Measurements from ENCODE around the gene UACA. TPM values are rescaled to one million over a fixed set of nuclear protein-coding genes. Genes with fewer than 3 reads are reported as not detected.
A peak's percentile ranks its signal among the peaks of the same experiment; 100 is the strongest.

UACA gene
- polyA plus RNA-seq, 4 donors = 85.9 to 117 (median 101) TPM

DNA sequence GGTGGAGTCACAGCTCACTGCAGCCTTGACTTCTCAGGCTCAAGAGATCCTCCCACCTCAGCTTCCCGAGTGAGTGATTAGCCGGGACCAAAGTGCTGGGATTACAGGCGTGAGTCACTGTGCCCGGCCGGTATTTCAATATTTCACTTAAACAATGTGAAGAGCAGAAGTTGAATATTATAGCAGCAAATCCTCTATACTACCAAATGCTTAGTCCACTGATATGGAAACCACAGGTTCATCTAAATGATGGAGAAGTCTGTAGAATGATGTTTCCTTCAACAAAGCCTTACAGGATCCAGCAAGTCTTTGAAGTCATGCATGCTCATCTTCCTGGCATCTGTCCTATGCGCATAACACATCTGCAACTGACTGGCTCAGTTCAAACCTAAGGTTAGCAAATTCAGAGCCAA lies 20.3 kb upstream of the UACA start:
- DNase-seq (ENCODE audit: low read depth in 4 of 4, low spot score in 3 of 4) = no peak

DNA sequence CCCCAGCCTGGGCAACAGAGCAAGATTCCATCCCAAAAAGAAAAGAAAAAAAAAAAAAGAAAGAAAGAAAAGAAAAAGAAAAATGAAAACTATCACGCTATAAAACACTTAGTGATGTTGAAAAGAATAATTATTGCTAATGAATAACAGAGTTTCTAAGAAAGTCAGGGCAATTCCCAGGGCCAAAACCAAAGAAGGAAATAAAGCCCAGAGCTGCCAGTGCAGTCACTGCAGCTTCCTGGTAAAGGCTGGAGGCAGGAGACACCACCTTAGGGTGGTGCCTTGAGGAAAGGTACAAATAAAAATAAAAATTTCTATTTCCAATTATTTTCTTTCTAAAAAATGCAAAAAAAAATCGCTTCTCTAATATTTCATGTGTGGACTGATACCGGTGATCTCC lies 19.7 kb upstream of the UACA start:
- no peak for DNase-seq (ENCODE audit: low read depth in 4 of 4, low spot score in 3 of 4)

DNA sequence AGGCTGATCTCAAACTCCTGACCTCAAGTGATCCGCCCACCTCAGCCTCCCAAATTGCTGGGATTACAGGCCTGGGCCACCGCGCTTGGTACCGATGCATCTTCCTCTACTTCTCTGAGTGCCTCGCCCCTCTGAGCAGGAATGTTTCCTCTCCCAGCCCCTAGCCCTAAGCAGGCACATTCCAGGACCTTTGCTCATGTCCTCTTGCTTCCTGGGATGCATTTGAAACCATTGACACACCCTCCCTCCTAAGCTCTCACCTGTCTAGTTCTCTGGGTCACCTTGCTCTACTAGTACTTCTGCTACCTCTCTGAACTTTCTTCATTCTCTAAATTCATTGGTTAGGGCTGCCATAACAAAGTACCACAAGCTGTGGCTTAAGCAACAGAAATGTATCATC lies 17.9 kb upstream of the UACA start:
- DNase-seq (ENCODE audit: low read depth in 4 of 4, low spot score in 3 of 4) = no peak

DNA sequence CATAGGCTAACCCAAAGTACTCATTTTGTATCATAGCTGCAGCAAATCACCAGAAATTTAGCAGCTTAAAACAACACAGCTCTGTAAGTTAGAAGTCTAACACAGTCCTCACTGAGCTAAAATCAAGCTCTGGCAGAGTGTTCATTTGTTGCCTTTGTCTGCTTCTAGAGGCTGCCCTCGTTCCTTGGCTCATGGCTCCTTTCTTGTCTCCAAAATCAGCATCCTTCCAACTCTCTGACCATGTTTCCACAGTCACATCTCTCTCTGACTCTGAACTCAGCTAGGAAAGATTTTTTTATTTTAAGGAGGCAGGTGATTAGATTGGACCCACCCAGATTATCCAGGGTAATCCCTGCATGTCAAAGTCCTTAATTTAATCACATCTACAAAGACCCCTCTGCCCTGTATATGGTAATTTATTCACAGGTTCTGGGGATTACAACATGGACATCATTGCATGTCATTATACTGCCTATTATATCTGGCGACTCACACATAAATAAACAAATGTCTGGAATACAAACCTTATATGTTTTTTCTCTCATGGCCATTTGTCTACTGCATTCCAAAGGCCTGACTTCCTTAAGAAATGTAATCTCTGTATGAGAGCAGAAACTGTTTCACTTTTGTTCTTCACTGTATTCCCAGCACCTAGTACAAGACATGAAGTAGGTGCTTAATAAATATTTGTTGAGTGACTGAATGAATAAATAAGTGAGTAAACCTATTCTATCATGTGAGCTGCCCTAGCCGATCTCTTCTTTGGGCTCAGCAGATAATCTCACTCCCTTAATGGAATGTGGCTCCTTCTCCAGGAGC lies 15.1 kb upstream of the UACA start:
- DNase-seq (ENCODE audit: low read depth in 4 of 4, low spot score in 3 of 4) = no peak

DNA sequence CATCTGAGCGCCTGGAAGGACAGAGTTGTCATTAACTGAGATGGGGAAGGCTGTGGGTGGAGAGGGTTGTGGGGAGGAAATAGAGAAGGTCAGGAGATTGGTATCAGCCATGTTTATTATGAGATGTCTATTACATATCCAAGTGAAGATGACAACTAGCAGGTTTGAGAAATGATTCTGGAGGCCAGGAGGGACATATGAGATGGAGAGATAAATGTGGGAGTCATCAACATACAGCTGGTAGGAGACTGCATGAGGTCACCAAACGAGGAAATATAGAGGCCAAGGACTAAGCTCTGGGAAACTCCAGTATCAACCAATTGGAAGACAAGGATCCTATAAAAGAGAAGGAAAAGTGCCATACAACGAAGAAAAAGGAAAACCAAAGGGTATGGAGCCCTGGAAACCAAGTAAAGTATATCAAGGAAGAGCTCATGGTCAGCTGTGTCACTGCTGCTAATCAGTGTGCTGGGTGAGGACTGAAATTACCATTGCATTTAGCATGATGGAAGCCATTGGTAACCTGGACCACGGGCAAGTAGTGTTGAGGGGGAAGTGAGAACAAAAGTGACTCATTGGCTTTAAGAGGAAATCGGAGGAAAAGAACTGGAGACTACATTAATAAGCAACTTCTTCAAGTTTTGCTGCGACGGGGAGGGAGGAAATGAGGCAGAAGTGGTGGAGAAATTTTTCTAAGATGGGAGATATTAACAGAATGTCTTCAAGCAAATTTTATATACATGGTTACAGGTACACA lies 14.0 kb upstream of the UACA start:
- DNase-seq (ENCODE audit: low read depth in 4 of 4, low spot score in 3 of 4) = no peak

DNA sequence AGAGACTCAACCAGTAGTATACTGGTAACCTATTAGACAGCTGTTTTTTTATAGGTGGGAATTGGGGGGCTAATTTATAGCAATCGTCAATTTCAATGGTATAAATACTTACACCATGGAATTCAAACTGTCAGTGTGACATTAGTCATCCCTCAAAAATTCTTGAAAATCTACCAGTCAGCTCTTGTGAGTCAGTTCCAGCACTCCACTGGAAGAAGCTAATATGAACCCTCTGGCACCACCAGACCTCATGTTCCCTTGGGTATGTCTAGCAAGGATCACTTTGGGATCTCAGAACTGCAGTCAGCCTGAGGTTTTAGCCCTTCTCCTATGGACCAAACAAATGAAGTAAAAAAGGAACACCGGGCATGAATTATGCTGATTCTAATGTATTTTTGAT lies 11.8 kb upstream of the UACA start:
- no peak for DNase-seq (ENCODE audit: low read depth in 4 of 4, low spot score in 3 of 4)

DNA sequence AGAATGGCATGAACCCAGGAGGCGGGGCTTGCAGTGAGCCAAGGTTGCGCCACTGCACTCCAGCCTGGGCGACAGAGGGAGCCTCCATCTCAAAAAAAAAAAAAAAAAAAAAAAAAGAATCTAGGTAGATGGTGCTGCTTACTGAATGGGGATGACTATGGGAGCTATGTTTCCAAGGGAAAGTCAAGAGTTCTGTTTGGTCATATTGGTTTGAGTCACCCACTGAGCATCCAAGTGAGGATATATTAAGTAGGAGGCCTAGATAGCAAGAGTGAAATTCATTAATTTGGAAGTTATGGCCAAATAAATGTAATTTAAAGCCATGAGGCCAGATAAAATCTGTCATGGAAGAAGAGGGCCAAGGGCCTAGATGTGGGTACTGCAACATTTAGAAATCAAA lies 9.0 kb upstream of the UACA start:
- no peak for DNase-seq (ENCODE audit: low read depth in 4 of 4, low spot score in 3 of 4)

DNA sequence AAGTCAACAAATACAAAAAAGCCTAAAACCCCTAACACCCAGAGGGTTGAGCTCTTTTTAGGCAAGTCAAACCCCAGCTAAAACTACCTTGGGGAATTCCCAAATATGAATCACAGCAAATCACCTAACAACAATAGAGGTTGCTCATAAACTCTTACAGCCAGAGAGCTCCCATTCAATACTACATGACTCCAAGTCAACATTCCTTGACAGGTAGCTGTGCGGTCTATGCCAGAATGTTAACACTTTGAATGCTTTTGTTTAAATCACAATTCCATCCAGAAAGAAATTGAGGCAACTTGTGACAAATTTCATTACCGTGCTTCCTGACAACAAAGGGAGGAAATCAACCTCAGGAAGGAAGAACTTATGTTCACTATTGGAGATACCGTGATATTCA lies 7.5 kb upstream of the UACA start:
- DNase-seq (ENCODE audit: low read depth in 4 of 4, low spot score in 3 of 4) = no peak

DNA sequence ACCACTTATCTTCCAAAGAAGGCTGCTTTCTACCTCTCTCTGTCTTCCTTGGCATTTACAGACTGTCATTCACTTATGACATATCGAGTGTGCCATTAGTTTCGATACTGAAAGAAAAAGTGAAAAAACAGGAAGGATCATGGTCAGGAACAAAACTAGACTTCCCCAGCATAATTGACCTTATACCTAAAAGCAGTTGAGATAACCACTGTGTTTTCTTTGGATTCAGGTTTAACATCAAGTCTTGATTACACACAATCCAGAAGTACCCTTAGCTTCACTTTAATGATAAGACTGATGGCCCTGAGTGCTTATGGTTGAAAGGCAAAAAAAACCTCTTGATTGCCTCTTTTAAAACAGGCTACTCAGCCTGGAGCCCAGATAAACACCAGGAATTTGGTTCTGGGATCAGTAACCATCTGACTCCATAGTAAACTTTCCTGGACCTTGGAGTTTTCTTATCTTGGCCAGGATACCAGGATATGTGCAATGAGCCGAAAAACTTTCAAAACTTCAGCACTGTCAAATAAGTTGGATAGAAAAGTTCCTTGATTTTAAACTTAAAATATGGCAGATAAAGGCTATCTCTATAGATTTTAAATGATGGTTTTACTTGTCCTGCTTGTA lies 5.0 kb upstream of the UACA start:
- DNase-seq (ENCODE audit: low read depth in 4 of 4, low spot score in 3 of 4) = no peak

DNA sequence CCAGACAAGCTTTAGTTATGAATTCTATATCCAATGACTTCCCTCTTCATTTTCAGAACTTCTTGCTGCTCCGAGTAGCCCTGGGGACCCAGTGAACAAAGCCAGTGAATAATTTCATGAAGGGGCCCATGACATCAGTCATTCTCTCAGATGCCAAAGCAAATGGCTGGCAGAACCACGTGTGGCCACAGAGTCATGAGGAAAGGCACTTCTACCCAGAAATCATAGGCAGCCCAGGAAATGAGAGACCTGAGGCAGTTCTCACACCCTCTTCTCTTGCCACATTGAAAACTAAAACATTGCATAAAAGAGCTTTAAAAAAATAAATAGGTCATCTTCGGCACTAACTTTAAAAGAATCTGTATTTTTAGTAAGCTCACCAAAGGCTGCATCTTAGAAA lies 4.3 kb upstream of the UACA start:
- no peak for DNase-seq (ENCODE audit: low read depth in 4 of 4, low spot score in 3 of 4)

DNA sequence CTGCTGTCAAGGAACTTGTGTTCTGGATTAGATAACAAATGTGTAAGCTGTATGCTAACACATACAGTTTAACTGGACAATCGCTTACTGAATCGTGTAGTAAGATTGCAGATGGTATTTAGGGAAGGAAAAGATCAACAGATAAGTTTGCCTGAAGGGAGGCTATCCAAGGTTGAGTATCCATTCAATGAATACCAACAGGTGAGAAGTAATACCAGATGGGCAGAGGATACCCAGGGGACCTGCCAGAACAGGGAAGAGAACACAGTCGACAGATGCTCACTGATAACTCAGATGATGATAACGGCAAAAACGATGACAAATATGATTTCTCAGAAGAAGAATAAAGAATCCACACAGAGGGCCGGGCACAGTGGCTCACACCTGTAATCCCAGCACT lies 3.2 kb upstream of the UACA start:
- DNase-seq (ENCODE audit: low read depth in 4 of 4, low spot score in 3 of 4) = no peak

DNA sequence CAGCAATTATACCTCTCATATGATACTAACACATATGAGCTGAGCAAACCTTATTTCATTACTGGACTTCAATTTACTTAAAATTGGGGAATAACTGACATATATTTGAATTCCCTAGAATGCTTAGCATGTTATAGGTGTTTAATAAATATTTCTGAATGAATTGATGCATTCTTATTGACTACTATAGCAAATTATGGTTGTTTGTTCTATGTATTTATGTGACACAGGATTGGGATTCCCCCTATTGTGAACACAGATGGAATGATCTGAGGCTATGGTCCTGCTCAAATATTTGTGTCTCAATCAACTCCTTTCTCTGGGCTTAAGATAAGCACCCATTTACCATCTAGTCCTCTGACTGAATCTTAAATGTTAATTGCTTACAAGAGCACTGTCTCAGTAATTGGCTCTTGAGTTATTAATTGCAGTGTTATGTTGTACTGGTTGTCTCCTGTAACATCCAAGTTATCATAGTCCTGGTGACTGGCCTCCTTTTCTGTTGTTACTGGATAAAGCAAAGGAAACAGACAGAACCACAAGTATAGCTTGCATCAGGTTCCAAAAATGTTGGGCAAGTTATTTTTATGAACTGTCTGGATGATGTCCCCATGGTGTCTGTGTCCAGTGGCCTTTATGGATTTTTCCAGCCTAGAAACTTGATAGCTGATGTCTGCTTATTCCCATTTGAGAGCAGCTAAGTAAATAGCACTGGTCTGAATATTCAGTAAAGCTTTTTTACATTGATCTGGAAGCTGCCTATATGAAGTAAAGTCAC lies 2.3 kb upstream of the UACA start:
- no peak for DNase-seq (ENCODE audit: low read depth in 4 of 4, low spot score in 3 of 4)

DNA sequence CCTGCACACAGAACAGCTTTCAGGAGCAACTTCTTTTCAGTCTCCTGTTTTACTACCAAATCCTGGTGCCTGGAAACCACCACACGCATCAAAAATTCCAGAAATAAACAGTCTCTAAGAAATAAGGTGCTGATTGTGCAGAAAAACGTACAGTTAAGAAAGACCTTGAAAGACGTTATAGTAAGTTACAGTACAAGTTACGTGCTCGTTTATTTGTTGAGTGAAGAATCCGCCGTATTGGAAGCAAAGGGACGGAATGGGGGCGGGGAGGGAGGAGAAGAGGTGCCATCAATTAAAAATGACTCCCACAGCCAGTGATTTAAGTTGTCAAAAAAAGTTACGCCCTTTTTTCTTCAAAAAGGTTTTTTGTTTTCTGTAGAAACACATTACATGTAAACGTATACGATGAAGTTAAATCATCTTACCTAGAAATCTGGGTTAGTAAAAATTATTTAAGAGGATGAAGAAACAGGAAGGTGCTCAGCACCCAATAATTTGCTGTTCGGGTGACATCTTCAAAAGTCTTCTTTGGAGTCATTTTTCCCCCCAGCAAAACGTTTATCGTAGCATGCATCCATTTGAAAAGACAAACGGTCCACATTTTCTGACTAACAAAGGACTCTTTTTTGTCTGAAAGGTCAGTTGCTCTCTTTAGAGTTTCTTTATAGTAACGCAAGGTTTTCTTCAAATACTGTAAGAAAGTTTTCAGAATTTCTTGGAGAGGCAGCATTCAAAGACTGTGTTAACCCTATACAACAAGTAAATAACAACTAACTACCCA lies 782 bp upstream of the UACA start:
- DNase-seq (ENCODE audit: low read depth in 4 of 4, low spot score in 3 of 4) = peak in 2 of 4 donors; percentile 18 to 20

DNA sequence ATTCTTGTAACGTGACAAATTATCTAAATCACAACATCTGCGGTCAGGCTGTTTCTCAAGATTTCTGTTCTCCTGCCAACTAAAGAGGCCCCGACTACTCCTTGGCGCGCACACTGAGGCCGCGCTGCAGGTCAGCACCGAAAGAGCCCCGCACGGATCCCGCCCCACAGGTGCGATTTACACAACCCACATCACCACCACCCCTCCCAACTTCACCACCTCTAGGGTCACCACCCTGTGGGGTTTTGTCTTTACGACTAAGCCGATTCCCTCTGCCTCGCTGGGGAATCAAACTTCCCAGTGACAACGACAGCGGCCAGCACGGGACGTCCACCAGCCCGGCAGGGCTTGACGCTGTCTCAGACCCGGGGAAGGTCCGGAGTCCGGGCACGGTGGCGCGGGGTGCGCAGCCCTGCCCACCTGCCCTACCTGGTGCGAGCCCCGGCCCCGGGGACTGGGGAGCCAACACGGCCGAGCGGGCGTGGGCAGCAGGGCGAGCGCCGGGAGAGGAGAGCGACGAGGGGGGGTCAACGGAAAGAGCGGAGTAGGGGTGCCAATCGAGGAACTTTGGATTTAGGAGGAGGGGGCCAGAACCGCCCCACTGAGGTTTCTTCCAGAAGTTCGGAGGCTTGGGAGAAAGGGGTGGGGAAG lies 764 bp downstream of the UACA start:
- DNase-seq (ENCODE audit: low read depth in 4 of 4, low spot score in 3 of 4) = peak in 1 of 4 donors; percentile 26

DNA sequence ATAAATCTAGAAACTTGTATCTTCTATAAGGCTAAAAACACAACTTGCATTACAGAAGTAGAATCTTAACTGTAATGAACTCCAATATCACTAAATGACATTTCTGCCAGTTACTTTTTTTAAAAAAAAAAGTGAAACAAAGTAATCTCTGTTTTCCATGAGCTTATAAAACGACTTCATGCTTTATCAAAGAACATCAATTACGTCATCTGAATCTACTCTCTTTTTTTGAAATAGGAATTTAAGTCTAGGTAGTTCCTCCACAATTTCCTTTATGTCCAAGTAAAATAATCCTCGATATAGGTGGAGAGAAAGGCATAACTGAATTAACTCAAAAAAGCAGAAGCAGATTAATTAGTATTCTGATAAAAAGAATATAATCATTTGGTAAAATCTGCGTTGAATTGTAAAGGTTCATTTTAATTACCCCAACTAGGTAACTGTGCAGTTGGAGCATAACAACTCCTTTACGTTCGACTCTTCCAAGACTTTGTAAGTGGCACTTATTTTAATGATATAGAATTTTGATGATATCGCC lies 1.4 kb downstream of the UACA start:
- no peak for DNase-seq (ENCODE audit: low read depth in 4 of 4, low spot score in 3 of 4)

DNA sequence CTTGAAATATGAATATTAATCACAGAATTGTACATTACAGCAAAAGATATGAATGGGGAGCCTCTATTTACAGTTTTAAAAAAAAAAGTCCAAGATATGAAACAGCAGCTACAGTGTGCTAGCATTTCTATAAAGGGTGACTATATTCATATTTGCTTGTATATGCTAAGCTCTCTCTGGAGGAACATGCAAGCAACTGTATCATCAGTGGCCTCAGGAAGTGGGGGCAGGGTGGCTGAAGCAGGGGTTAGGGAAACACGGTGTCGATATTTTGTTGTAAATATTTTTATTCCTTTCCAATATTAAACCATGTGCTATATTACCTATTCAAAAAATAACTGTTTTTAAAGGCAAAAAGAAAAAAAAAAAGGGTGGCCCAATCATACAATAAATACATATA lies 2.3 kb downstream of the UACA start:
- no peak for DNase-seq (ENCODE audit: low read depth in 4 of 4, low spot score in 3 of 4)

DNA sequence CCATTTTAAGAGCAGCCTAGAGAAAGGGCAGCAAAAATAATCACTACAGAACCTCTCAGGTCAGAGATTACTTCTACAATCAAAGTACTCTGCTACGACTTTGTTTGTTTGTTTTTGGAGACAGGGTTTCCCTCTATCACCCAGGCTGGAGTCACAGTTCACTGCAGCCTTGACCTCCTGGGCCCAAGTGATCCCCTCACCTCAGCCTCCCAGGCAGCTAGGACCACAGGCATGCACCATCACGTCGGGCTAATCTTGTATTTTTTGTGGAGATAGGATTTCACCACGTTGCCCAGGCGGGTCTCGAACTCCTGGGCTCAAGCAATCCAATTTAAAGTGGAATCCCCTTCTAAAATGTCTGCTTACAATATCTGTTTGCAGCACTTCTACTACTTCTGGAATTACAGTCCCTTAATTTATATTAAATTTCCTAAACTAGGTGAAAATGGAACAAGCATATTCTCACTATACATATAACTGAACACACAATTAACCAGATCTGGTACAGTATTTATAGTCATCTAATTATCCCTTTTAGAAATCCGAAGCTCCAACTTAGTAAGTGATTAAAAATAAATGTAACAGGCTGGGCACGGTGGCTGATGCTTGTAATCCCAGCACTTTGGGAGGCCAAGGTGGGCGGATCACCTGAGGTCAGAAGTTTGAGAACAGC lies 4.4 kb downstream of the UACA start:
- no peak for DNase-seq (ENCODE audit: low read depth in 4 of 4, low spot score in 3 of 4)

DNA sequence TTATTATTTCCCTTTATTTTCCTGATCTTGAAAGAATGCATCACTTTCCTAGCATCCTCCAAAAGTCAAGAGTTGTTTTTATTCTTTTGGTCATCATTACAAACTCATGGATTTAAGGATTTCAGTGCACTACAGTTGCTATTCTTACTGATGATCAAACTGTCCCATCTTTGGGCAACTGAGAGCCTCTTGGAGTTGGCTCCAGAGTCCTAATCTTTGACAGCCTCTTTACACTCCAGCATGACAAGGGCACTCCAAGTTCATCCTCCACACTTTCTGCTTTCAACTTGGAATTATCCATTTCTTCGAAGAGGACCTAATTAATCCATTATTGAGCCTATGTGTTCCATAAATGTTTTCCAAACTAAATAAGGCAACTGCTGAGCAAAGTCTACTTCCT lies 5.7 kb downstream of the UACA start:
- DNase-seq (ENCODE audit: low read depth in 4 of 4, low spot score in 3 of 4) = no peak

DNA sequence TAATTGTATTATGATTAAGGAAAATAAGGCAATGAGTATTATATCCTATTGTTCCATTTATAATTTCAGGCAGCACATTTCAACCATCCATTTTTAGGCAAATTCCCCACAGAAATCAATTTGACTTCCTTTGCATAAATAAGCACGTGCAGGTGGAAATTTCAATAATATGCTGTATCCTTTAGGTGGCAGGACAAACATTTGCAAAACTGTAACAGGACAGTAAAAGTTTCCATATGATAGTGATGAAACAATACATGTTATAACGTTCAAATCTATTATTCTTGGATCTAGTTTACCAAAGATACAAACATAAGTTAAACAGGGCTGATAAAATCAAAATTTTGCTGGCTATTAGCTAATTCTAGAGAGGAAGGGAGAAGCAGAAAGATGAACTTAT lies 8.5 kb downstream of the UACA start:
- DNase-seq (ENCODE audit: low read depth in 4 of 4, low spot score in 3 of 4) = no peak
